ENCODE measurements around the gene LARP4B. TPM values are rescaled to one million over a fixed set of nuclear protein-coding genes. Genes with fewer than 3 reads are reported as not detected.

The LARP4B gene
- total RNA-seq, 6 experiments from 2014 or later: 81.5 to 88.1 (median 83.5) TPM

DNA sequence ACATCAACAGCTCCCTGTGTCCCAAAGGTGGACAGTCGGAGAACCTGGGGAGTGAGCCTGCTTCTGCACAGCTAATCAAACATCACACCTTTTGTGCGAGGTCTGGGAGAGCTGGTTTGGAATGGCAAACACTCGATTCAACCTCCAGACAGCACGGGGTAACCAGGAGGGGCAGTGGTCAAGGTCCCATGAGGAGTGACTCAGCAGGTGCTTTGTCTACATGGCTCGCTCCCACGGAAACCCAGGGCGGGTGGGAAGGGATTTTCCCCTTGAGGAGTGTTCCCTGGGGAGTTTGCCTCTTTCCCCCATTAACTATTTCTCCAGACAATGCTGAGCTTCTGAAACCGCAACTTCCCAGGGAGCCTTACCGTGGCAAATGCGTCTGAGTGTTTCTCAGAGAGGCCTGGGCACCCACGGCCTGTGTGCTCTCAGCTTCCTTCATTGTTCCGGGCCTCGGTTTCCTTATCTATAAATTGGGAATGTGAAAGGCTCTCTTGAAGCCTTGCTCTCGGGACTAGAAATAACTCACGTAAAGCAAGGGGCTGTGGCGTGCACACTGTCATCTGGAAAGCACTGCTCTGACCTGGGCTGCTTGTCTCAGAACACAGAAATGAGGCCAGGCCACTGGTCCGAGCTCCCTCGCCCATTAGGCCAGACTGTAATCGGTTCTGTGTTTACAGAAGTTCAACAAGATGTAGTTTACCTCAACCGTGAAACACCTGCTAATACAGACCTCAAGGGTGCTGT is 42.7 kb upstream of the LARP4B start:
- Mint-ChIP-seq H3K4me1 (ENCODE audit: low read depth) (peaks cover 17% of the 10 kb centered on the region), H3K27me3 (ENCODE audit: insufficient read depth) (peaks cover 2% of the 10 kb centered on the region; the same call in 1 of the 2 replicates), H3K36me3 (ENCODE audit: low read depth) (peaks cover 21% of the 10 kb centered on the region), H3K9me3 (peaks cover 18% of the 10 kb centered on the region), H3K27ac (no peak overlapping the region), H3K4me3 (no peak overlapping the region)
- TF ChIP-seq, protein P1, sequence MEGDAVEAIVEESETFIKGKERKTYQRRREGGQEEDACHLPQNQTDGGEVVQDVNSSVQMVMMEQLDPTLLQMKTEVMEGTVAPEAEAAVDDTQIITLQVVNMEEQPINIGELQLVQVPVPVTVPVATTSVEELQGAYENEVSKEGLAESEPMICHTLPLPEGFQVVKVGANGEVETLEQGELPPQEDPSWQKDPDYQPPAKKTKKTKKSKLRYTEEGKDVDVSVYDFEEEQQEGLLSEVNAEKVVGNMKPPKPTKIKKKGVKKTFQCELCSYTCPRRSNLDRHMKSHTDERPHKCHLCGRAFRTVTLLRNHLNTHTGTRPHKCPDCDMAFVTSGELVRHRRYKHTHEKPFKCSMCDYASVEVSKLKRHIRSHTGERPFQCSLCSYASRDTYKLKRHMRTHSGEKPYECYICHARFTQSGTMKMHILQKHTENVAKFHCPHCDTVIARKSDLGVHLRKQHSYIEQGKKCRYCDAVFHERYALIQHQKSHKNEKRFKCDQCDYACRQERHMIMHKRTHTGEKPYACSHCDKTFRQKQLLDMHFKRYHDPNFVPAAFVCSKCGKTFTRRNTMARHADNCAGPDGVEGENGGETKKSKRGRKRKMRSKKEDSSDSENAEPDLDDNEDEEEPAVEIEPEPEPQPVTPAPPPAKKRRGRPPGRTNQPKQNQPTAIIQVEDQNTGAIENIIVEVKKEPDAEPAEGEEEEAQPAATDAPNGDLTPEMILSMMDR (IDR thresholded peaks at IDR 0.05): no peak
- DNase-seq: no peak

DNA sequence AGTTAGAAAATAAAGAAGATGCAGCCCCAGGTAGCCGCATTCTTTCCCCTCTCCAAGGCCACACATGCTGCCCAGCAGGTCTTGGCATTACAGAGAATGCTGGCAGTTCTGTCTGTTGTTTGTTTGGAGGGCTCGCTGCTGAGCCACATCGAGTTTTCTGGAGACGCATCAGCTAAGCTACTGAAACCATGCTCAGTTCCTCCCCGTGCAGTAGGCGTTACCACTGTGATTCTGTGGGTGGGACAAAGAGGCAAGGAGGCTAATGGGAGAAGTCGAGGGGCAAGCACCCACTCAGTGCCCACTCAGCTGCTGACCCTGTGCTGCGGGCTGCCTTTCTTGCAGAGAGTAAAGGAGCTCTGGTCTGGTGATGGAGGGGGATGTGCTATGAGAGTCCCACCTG is 41.3 kb upstream of the LARP4B start:
- Mint-ChIP-seq H3K9me3 (peaks cover 11% of the 10 kb centered on the region), H3K4me3 (no peak overlapping the region), H3K4me1 (ENCODE audit: low read depth) (peaks cover 17% of the 10 kb centered on the region), H3K27ac (no peak overlapping the region), H3K36me3 (ENCODE audit: low read depth) (peaks cover 8% of the 10 kb centered on the region), H3K27me3 (ENCODE audit: insufficient read depth) (peaks cover 3% of the 10 kb centered on the region; the same call in 1 of the 2 replicates)
- DNase-seq: no peak
- TF ChIP-seq, protein P1 (IDR thresholded peaks at IDR 0.05): no peak

DNA sequence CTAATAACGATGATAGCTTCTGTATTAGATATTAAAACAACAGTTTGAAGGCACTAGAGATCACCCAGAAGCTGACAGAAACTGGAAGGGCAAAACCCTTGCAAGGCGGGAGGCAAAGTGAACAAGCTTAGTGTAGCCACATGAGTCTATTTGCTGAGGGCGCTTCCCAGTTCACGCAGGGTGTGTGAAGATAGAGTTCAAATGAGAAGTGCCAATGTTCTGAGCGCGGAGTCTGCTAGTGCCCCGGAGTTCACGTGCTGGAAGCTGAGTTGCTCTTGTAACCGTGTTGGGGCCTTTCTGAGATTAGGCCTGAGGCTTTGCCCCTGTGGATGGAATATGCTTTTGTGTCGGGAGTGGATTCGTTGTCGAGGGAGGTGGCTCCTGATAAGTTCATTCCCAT is 40.1 kb upstream of the LARP4B start:
- peaks cover 8% of the 10 kb centered on the region for H3K9me3 Mint-ChIP-seq
- no peak overlapping the region for H3K27ac Mint-ChIP-seq
- peaks cover 3% of the 10 kb centered on the region for H3K27me3 Mint-ChIP-seq (ENCODE audit: insufficient read depth)
- TF ChIP-seq, protein P1 (IDR thresholded peaks at IDR 0.05): no peak
- peaks cover 5% of the 10 kb centered on the region for H3K36me3 Mint-ChIP-seq (ENCODE audit: low read depth)
- H3K4me1 Mint-ChIP-seq (ENCODE audit: low read depth): peaks cover 17% of the 10 kb centered on the region
- no peak for DNase-seq
- H3K4me3 Mint-ChIP-seq: no peak overlapping the region

DNA sequence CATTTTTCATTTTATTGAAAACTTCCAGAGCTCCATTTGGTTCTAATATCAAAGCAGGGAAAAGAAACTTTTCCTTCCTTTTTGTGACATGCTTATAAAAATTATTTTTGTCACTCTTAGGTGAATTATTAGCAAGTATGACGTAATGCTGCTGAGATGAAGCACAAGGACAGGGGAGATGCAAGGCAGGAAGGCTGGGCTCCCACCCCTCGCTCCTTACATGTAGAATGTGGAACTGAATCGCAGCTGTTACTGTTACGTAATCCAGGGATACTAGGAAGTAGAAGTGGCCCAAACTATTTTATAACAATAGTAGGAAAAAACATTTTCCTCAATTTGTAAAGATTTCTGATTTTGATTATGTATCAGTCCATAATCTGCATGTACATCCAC is 39.6 kb upstream of the LARP4B start:
- DNase-seq: no peak
- Mint-ChIP-seq H3K27me3 (ENCODE audit: insufficient read depth) (peaks cover 3% of the 10 kb centered on the region), H3K4me1 (ENCODE audit: low read depth) (peaks cover 17% of the 10 kb centered on the region), H3K9me3 (peaks cover 5% of the 10 kb centered on the region; the same call in 1 of the 2 replicates), H3K36me3 (ENCODE audit: low read depth) (peaks cover under 1% of the 10 kb centered on the region; the same call in 1 of the 2 replicates), H3K27ac (no peak overlapping the region), H3K4me3 (no peak overlapping the region; the same call in 1 of the 2 replicates)
- TF ChIP-seq, protein P1 (IDR thresholded peaks at IDR 0.05): no peak

DNA sequence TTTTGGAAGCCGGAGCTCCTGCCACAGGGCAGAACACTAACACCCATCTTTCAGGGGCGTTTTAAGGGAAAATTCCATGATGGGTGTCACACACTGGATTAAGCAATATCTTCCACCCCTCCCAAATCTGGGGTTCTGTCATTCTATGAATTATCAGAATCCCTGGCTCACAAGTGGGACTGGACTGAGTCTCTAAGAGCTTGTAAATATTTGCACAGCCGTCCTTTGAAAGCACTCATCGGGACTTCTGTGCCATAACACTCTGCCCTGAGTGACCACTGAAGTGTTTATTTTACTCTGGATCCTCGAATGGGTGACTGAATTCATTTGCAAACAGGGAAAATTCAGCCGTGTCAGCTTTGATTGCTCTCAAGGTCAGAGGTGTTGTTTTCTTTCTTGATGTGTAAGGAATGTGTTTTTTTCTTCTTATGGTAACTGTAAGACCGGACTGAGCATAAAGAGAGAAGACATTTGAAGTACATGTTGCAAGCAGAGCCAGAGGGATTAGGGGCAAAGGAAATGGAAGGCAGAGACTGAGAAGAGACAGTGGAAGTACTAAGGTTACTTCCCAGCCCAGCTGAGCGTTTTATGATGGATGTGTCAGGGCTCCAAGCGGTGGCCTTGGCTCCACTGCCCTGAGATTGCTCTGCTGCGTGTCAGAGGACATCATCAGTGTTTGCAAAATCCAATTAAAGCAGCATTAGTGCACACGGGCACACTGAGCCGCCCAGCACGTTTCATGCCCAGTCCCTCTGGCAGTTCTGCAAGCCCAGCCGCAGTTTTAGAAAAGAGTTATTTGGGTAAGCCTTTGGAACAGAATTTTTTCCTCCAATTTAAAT is 39.0 kb upstream of the LARP4B start:
- peaks cover 3% of the 10 kb centered on the region for H3K27me3 Mint-ChIP-seq (ENCODE audit: insufficient read depth)
- peak overlapping the region; percentile 57 for H3K4me3 Mint-ChIP-seq
- no peaks in the 10 kb centered on the region for H3K36me3 Mint-ChIP-seq (ENCODE audit: low read depth)
- peak overlapping the region; percentile 40 for H3K27ac Mint-ChIP-seq
- peak; percentile 26 for DNase-seq
- peaks cover 2% of the 10 kb centered on the region; the same call in 1 of the 2 replicates for H3K9me3 Mint-ChIP-seq
- peaks cover 17% of the 10 kb centered on the region for H3K4me1 Mint-ChIP-seq (ENCODE audit: low read depth)
- TF ChIP-seq, protein P1 (IDR thresholded peaks at IDR 0.05): no peak
